T-helper 1 cell treated with Interleukin-12 subunit alpha and Interleukin-12 subunit beta and Interleukin-4 antibody, amounts not matched to agents 30 ng/mL and 1 ng/mL, for 36 hours (primary cell): ENCODE results near the gene AANAT. TPM values are rescaled to one million over a fixed set of nuclear protein-coding genes. Genes with fewer than 3 reads are reported as not detected.

ENCODE experiments used
- total RNA-seq: library from RNA; stranded (reverse); gene quantifications from 2 replicates; pipeline ENCODE4 v1.2.3, GENCODE V29; 2022

Gene AANAT
- total RNA-seq, 1 donor from 2014 or later = not detected

Other genes with a start within 250 kb of the AANAT start
- gene RNF157, start 227.1 kb upstream of the AANAT start, total RNA-seq = 104 and 107 TPM in 2 replicates
- 287 and 292 TPM in 2 replicates for gene UBALD2, start 202.3 kb upstream of the AANAT start, total RNA-seq
- 4.2 and 5.1 TPM in 2 replicates for gene QRICH2, start 159.3 kb upstream of the AANAT start, total RNA-seq
- 48.0 and 48.8 TPM in 2 replicates for gene PRPSAP1, start 113.7 kb upstream of the AANAT start, total RNA-seq
- gene SPHK1, start 83.0 kb upstream of the AANAT start, total RNA-seq = 2.3 and 2.5 TPM in 2 replicates
- gene UBE2O, start 14.5 kb upstream of the AANAT start, total RNA-seq = 41.2 and 41.9 TPM in 2 replicates
- gene RHBDF2, start 33.8 kb downstream of the AANAT start, total RNA-seq = 94.0 and 97.1 TPM in 2 replicates
- gene CYGB, start 70.1 kb downstream of the AANAT start, total RNA-seq = 0.29 TPM in 2 replicates
- not detected in 2 replicates for gene PRCD, start 72.4 kb downstream of the AANAT start, total RNA-seq
- gene ST6GALNAC2, start 118.3 kb downstream of the AANAT start, total RNA-seq = not detected in 2 replicates
- gene ST6GALNAC1, start 176.2 kb downstream of the AANAT start, total RNA-seq = 1.1 and 3.2 TPM in 2 replicates
- gene MXRA7, start 243.4 kb downstream of the AANAT start, total RNA-seq = 4.2 and 4.4 TPM in 2 replicates